HL-60 (cell line): ENCODE measurements around the gene ZNF28.
"Not testable (repeated sequence)": the region's sequence is repeated elsewhere in the genome, so short reads cannot be mapped to it uniquely, and the experiment has no call there.

Source experiments
- GABPA ChIP-seq: IDR thresholded peaks from 2 replicates; pipeline ENCODE4 v1.6.1; 2012; ENCODE audit warnings: low read depth
- POLR2AphosphoS5 ChIP-seq: IDR thresholded peaks from 2 replicates; pipeline ENCODE4 v1.6.1; 2012; ENCODE audit warnings: low read depth
- SPI1 ChIP-seq: IDR thresholded peaks from 2 replicates; pipeline ENCODE4 v1.6.1; 2012; ENCODE audit warnings: low read depth, mild to moderate bottlenecking, borderline replicate concordance
- TF ChIP-seq, protein P1 (sequence below): IDR thresholded peaks from one replicate; pipeline ENCODE4 v1.5.1; 2011; ENCODE audit warnings: low read length, control low read depth, inconsistent platforms; ENCODE audit not compliant: insufficient read depth

DNA sequence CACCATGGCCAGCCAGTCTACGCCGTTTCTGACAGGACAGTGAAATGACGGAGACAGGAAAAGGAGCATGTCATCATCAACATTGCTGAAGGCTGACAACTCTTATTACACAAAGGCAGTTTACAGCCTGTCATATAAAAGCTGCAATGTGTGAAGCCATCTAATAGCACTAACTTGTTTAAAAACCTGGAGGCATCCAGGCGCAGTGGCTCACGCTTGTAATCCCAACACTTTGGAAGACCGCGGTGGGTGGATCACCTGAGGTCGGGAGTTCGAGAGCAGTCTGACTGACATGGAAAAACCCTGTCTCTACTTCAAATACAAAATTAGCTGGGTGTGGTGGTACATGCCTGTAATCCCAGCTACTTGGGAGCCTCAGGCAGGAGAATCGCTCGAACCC is 46.6 kb upstream of the ZNF28 start:
- TF ChIP-seq SPI1, GABPA, POLR2AphosphoS5: not testable (repeated sequence)
- TF ChIP-seq, protein P1, sequence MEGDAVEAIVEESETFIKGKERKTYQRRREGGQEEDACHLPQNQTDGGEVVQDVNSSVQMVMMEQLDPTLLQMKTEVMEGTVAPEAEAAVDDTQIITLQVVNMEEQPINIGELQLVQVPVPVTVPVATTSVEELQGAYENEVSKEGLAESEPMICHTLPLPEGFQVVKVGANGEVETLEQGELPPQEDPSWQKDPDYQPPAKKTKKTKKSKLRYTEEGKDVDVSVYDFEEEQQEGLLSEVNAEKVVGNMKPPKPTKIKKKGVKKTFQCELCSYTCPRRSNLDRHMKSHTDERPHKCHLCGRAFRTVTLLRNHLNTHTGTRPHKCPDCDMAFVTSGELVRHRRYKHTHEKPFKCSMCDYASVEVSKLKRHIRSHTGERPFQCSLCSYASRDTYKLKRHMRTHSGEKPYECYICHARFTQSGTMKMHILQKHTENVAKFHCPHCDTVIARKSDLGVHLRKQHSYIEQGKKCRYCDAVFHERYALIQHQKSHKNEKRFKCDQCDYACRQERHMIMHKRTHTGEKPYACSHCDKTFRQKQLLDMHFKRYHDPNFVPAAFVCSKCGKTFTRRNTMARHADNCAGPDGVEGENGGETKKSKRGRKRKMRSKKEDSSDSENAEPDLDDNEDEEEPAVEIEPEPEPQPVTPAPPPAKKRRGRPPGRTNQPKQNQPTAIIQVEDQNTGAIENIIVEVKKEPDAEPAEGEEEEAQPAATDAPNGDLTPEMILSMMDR: not testable (repeated sequence)
